Caco-2 (cell line): ENCODE results near the gene VCAN. TPM values are rescaled to one million over a fixed set of nuclear protein-coding genes. Genes with fewer than 3 reads are reported as not detected.

ENCODE experiments used
- BruUV-seq: library from RNA; stranded (reverse); fragments of 400-500 nt; replicated peaks from 2 replicates; lab custom pipeline; 2021; lab: Mats Ljungman, UMichigan
- CTCF ChIA-PET: fragments of 300-600 bp; sonication (Branson Sonifier 250); formaldehyde crosslinking; loops from one replicate; lab custom pipeline; 2022; ENCODE audit warnings: antibody characterized with exemption; lab: Charles Lee
- POLR2A ChIA-PET: fragments of 300-600 bp; sonication (Branson Sonifier 250); formaldehyde crosslinking; loops from one replicate; lab custom pipeline; 2022; ENCODE audit warnings: antibody characterized with exemption; lab: Charles Lee
- DNase-seq, 2 experiments: peaks; one replicate each; pipeline versions ENCODE4 v3.0.0 to v3.0.0-alpha.2; 2020 to 2022
- H3K27me3 ChIP-seq: replicated peaks from 2 replicates; pipeline ENCODE4 v1.6.0; 2011; ENCODE audit warnings: low read length; ENCODE audit not compliant: control insufficient read depth, insufficient read depth
- H3K36me3 ChIP-seq: 2 replicates; pipeline ENCODE4 v1.5.1; 2011; ENCODE audit warnings: low read length; ENCODE audit not compliant: control insufficient read depth, insufficient read depth
- H3K4me1 ChIP-seq: fragments of 250-450 bp; sonication (Bioruptor Pico); 2 replicates; pipeline ENCODE4 v1.5.1; 2020; ENCODE audit warnings: mild to moderate bottlenecking
- H3K4me3 ChIP-seq: 2 replicates; pipeline ENCODE4 v1.5.1; 2011; ENCODE audit warnings: low read depth, mild to moderate bottlenecking, control low read depth, low read length
- H3K9me3 ChIP-seq: fragments of 250-450 bp; sonication (Bioruptor Pico); 2 replicates; pipeline ENCODE4 v1.5.1; 2020; ENCODE audit warnings: mild to moderate bottlenecking, moderate library complexity
- H3K27ac Mint-ChIP-seq: one replicate; pipeline ENCODE4 v1.8.0; 2022; ENCODE audit warnings: mixed read lengths; ENCODE audit not compliant: unreplicated experiment
- H3K27me3 Mint-ChIP-seq: one replicate; pipeline ENCODE4 v1.8.0; 2022; ENCODE audit warnings: mixed read lengths; ENCODE audit not compliant: insufficient read depth, unreplicated experiment
- H3K36me3 Mint-ChIP-seq: one replicate; pipeline ENCODE4 v1.8.0; 2022; ENCODE audit warnings: mild to moderate bottlenecking, mixed read lengths; ENCODE audit not compliant: insufficient read depth, unreplicated experiment
- H3K4me1 Mint-ChIP-seq: one replicate; pipeline ENCODE4 v1.8.0; 2022; ENCODE audit warnings: low read depth, mixed read lengths; ENCODE audit not compliant: unreplicated experiment
- H3K4me3 Mint-ChIP-seq: one replicate; pipeline ENCODE4 v1.8.0; 2022; ENCODE audit warnings: mild to moderate bottlenecking, moderate library complexity, mixed read lengths; ENCODE audit not compliant: unreplicated experiment
- H3K9me3 Mint-ChIP-seq: one replicate; pipeline ENCODE4 v1.8.0; 2022; ENCODE audit warnings: mixed read lengths; ENCODE audit not compliant: unreplicated experiment
- intact Hi-C: fragments of 100-400 bp; cut with micrococcal nuclease; formaldehyde crosslinking; loops from one replicate; pipeline ENCODE4 v1.10.0; 2022; ENCODE audit not compliant: unreplicated experiment
- total RNA-seq: library from RNA; stranded (reverse); gene quantifications from 2 replicates; pipeline ENCODE4 v1.2.3, GENCODE V29; 2022
- TF ChIP-seq, protein P1 (sequence below), 2 experiments: fragments of 200-600 bp in 1 of 2; IDR thresholded peaks; 1 replicate in 1 of 2; 2 replicates in 1 of 2; pipeline versions ENCODE4 v1.5.1 to v1.8.0; 2011 to 2022; ENCODE audit warnings: antibody characterized with exemption in 1 of 2, control low read depth in 1 of 2, inconsistent platforms in 1 of 2, low read depth in 1 of 2, low read length in 1 of 2, mild to moderate bottlenecking in 1 of 2, moderate library complexity in 1 of 2; ENCODE audit not compliant: insufficient read depth in 1 of 2, severe bottlenecking in 1 of 2, unreplicated experiment in 1 of 2

Gene VCAN
- total RNA-seq, 1 experiment from 2014 or later = 27.4 TPM

DNA sequence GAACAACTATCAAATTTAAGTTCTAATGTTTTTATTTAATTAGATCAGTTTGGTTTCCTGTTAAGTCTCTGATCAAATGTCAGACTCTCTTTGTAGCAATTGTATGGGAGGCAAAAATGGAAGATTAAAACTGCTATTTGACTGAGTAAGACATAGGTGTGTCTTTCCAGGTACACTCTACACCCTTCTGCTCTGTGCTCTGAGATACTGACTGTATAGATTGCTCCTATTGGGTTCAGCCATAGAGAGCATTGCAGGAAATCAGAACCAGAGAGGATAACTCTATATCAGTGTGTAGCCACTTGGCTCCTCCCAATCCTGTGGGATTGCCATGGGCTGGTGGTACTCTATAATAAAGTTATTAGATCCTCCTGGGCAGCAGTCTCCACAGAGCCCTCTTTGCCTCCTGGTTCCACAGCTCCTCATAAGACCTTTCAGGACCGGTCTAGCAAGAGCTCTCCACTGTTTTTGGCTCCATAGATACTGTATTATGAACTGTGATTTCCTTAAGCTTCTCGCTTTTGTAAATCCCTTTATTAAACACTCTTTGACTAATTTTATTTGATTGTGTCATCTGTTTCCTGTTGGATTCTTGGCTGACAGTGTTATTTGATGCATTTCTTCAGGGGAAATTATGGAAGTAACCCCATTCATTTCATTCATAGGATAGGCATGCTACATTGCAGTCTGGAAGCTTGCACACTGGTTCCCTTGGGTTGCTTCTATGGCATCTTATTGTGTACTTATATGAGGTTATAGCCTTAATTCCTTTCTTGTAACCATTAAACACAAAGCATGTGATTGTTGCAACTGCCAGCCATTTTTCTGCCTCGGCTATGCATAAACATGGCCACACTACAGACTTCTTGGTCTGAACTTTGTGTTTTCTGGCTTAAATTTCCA lies 115.6 kb downstream of the VCAN start:
- no peaks in the 10 kb centered on the region for H3K9me3 Mint-ChIP-seq
- intact Hi-C loops = no loop called here
- POLR2A ChIA-PET = no interaction called here

DNA sequence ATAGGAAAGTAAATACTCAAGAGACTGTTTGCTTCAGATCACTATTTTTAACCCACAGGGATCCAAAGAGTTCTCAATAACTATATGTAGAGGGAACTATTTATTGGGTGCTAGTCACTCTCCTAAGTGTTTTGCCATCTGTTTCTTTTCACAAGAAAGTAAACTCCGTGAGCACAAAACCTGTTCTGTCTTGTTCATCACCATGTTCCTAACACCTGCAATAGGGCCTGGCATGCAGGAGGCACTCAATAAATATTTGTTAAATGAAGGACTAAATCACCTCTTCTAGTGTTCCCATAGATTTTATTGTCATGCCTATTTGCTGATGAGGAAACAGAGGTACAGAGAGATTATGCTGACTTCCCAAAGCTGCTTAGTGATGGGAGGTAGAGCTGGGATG lies 118.2 kb downstream of the VCAN start:
- intact Hi-C loops = no loop called here
- Mint-ChIP-seq H3K9me3 (no peaks in the 10 kb centered on the region), H3K4me1 (no peaks in the 10 kb centered on the region), H3K4me3 (no peak overlapping the region), H3K27me3 (peaks cover 2% of the 10 kb centered on the region), H3K27ac (no peak overlapping the region), H3K36me3 (no peaks in the 10 kb centered on the region)
- Histone ChIP-seq H3K36me3 (no peaks in the 10 kb centered on the region), H3K4me3 (no peak overlapping the region), H3K27me3 (no peaks in the 10 kb centered on the region), H3K4me1 (no peaks in the 10 kb centered on the region), H3K9me3 (no peaks in the 10 kb centered on the region)
- no TSS peak for BruUV-seq
- CTCF ChIA-PET = no interaction called here
- TF ChIP-seq, protein P1, sequence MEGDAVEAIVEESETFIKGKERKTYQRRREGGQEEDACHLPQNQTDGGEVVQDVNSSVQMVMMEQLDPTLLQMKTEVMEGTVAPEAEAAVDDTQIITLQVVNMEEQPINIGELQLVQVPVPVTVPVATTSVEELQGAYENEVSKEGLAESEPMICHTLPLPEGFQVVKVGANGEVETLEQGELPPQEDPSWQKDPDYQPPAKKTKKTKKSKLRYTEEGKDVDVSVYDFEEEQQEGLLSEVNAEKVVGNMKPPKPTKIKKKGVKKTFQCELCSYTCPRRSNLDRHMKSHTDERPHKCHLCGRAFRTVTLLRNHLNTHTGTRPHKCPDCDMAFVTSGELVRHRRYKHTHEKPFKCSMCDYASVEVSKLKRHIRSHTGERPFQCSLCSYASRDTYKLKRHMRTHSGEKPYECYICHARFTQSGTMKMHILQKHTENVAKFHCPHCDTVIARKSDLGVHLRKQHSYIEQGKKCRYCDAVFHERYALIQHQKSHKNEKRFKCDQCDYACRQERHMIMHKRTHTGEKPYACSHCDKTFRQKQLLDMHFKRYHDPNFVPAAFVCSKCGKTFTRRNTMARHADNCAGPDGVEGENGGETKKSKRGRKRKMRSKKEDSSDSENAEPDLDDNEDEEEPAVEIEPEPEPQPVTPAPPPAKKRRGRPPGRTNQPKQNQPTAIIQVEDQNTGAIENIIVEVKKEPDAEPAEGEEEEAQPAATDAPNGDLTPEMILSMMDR (IDR thresholded peaks at IDR 0.05; ENCODE audit: insufficient read depth in 1 of 2, low read depth in 1 of 2, low read length in 1 of 2, severe bottlenecking in 1 of 2, unreplicated experiment in 1 of 2) = no peak
- POLR2A ChIA-PET = no interaction called here
- no peak for DNase-seq

More for the DNA sequence above, 115.6 kb downstream of the VCAN start:
- no peaks in the 10 kb centered on the region for H3K4me1 Mint-ChIP-seq
- no TSS peak for BruUV-seq
- H3K9me3 ChIP-seq = no peaks in the 10 kb centered on the region
- CTCF ChIA-PET = no interaction called here
- H3K4me3 Mint-ChIP-seq = no peak overlapping the region
- no peaks in the 10 kb centered on the region for H3K27me3 ChIP-seq
- TF ChIP-seq, protein P1 (IDR thresholded peaks at IDR 0.05; ENCODE audit: insufficient read depth in 1 of 2, low read depth in 1 of 2, low read length in 1 of 2, severe bottlenecking in 1 of 2, unreplicated experiment in 1 of 2) = no peak
- no peaks in the 10 kb centered on the region for H3K4me1 ChIP-seq
- H3K27me3 Mint-ChIP-seq = peaks cover 2% of the 10 kb centered on the region
- DNase-seq = no peak
- H3K36me3 Mint-ChIP-seq = no peaks in the 10 kb centered on the region
- no peak overlapping the region for H3K4me3 ChIP-seq
- no peak overlapping the region for H3K27ac Mint-ChIP-seq
- H3K36me3 ChIP-seq = no peaks in the 10 kb centered on the region

DNA sequence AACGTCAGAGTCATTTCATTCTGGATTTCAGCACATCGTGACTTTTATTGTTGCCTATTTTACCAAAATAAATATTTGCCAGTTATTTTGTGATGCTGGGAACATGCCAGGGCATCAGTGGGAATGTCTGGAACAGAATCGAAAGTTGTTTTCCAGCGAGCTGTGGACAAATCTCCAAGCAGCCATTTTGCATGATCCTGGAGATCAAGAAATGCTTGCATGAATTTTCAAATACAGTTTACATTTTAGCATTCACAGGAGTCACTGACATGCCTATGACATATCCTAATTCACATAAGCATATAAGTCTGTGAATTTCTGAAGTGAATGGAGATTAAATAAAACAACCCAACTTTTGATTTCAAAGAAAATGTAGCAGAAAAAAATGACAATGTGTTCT lies 119.4 kb downstream of the VCAN start:
- H3K4me3 Mint-ChIP-seq = no peak overlapping the region

More for the DNA sequence above, 119.4 kb downstream of the VCAN start:
- Histone ChIP-seq H3K36me3 (no peaks in the 10 kb centered on the region), H3K27me3 (no peaks in the 10 kb centered on the region), H3K4me3 (no peak overlapping the region), H3K9me3 (no peaks in the 10 kb centered on the region), H3K4me1 (no peaks in the 10 kb centered on the region)
- Mint-ChIP-seq H3K27ac (no peak overlapping the region), H3K36me3 (no peaks in the 10 kb centered on the region), H3K9me3 (no peaks in the 10 kb centered on the region), H3K4me1 (no peaks in the 10 kb centered on the region), H3K27me3 (peaks cover 2% of the 10 kb centered on the region)
- ChIA-PET CTCF (no interaction called here), POLR2A (no interaction called here)
- intact Hi-C loops = no loop called here
- TF ChIP-seq, protein P1 (IDR thresholded peaks at IDR 0.05; ENCODE audit: insufficient read depth in 1 of 2, low read depth in 1 of 2, low read length in 1 of 2, severe bottlenecking in 1 of 2, unreplicated experiment in 1 of 2) = no peak
- DNase-seq = no peak
- no TSS peak for BruUV-seq
